Neural cell (in vitro differentiated cells): ENCODE measurements around the gene PNPLA5. TPM values are rescaled to one million over a fixed set of nuclear protein-coding genes. Genes with fewer than 3 reads are reported as not detected.

ENCODE experiments used
- H2AFZ ChIP-seq: fragments of 200-600, 300-800 bp; sonication (generic), shearing (Covaris generic); 2 replicates; pipeline ENCODE4 v1.6.0; 2014; ENCODE audit warnings: low read depth, mild to moderate bottlenecking, antibody characterized with exemption, low read length, moderate library complexity
- H3F3A ChIP-seq: fragments of 200-600 bp; shearing (Covaris generic); 2 replicates; pipeline ENCODE4 v1.6.1; 2016; ENCODE audit warnings: mild to moderate bottlenecking, moderate library complexity, mixed read lengths, antibody characterized with exemption, low read length; ENCODE audit not compliant: insufficient read depth, poor library complexity, severe bottlenecking
- H3K27ac ChIP-seq: fragments of 200-600, 300-800 bp; sonication (generic), shearing (Covaris generic); 2 replicates; pipeline ENCODE4 v1.5.1; 2014; ENCODE audit warnings: mild to moderate bottlenecking, low read length, moderate library complexity
- H3K27me3 ChIP-seq: fragments of 300-800, 200-600 bp; sonication (generic), shearing (Covaris generic); 2 replicates; pipeline ENCODE4 v1.6.0; 2014; ENCODE audit warnings: mild to moderate bottlenecking, low read depth, low read length, moderate library complexity; ENCODE audit not compliant: insufficient read depth
- H3K36me3 ChIP-seq: fragments of 300-800, 200-600 bp; sonication (generic), shearing (Covaris generic); 2 replicates; pipeline ENCODE4 v1.5.1; 2014; ENCODE audit warnings: mild to moderate bottlenecking, antibody characterized with exemption, low read length, moderate library complexity; ENCODE audit not compliant: insufficient read depth
- H3K4me2 ChIP-seq: fragments of 300-800, 200-600 bp; sonication (generic), shearing (Covaris generic); 2 replicates; pipeline ENCODE4 v1.6.0; 2014; ENCODE audit warnings: mild to moderate bottlenecking, low read length
- H3K4me3 ChIP-seq: fragments of 300-800, 200-600 bp; sonication (generic), shearing (Covaris generic); 2 replicates; pipeline ENCODE4 v1.5.1; 2014; ENCODE audit warnings: mild to moderate bottlenecking, low read length, moderate library complexity
- H3K79me2 ChIP-seq: fragments of 200-600 bp; shearing (Covaris generic); replicated peaks from 2 replicates; pipeline ENCODE4 v1.6.0; 2014; ENCODE audit warnings: mild to moderate bottlenecking, low read length, moderate library complexity; ENCODE audit not compliant: insufficient read depth
- H3K9ac ChIP-seq: fragments of 300-800, 200-600 bp; sonication (generic), shearing (Covaris generic); 2 replicates; pipeline ENCODE4 v1.6.1; 2016; ENCODE audit warnings: mild to moderate bottlenecking, low read length, mixed read lengths
- H3K9me2 ChIP-seq: fragments of 200-600 bp; shearing (Covaris generic); 2 replicates; pipeline ENCODE4 v1.6.1; 2016; ENCODE audit warnings: mild to moderate bottlenecking, low read length, mixed read lengths; ENCODE audit not compliant: insufficient read depth
- H3K9me3 ChIP-seq: fragments of 200-600, 300-800 bp; sonication (generic), shearing (Covaris generic); 2 replicates; pipeline ENCODE4 v1.6.1; 2016; ENCODE audit warnings: mild to moderate bottlenecking, mixed run types, low read length, moderate library complexity, mixed read lengths
- H4K20me1 ChIP-seq: fragments of 200-600 bp; shearing (Covaris generic); 2 replicates; pipeline ENCODE4 v1.6.1; 2016; ENCODE audit warnings: mild to moderate bottlenecking, mixed run types; ENCODE audit not compliant: insufficient read depth
- EP300 ChIP-seq: fragments of 450-650 bp; conservative IDR thresholded peaks from 2 replicates; pipeline ENCODE4 v1.6.1; 2014; ENCODE audit warnings: antibody characterized with exemption, mild to moderate bottlenecking, moderate library complexity; ENCODE audit not compliant: poor library complexity, severe bottlenecking
- EZH2 ChIP-seq: fragments of 200-600, 300-800 bp; shearing (Covaris generic), sonication (generic); IDR thresholded peaks from 2 replicates; pipeline ENCODE4 v1.6.1; 2014; ENCODE audit warnings: antibody characterized with exemption, low read length, borderline replicate concordance, mild to moderate bottlenecking; ENCODE audit not compliant: insufficient read depth, poor library complexity, severe bottlenecking
- MXI1 ChIP-seq: fragments of 450-650 bp; conservative IDR thresholded peaks from 2 replicates; pipeline ENCODE4 v1.6.1; 2014; ENCODE audit warnings: antibody characterized with exemption, mild to moderate bottlenecking; ENCODE audit not compliant: poor library complexity, severe bottlenecking
- POLR2AphosphoS5 ChIP-seq: IDR thresholded peaks from 2 replicates; pipeline ENCODE4 v1.6.1; 2012
- RAD21 ChIP-seq: fragments of 450-650 bp; conservative IDR thresholded peaks from 2 replicates; pipeline ENCODE4 v1.6.1; 2014; ENCODE audit warnings: antibody characterized with exemption, mild to moderate bottlenecking, moderate library complexity
- SMC3 ChIP-seq: fragments of 450-650 bp; conservative IDR thresholded peaks from 2 replicates; pipeline ENCODE4 v1.6.1; 2014; ENCODE audit warnings: antibody characterized with exemption, mild to moderate bottlenecking, moderate library complexity; ENCODE audit not compliant: poor library complexity
- TAF1 ChIP-seq: IDR thresholded peaks from 2 replicates; pipeline ENCODE4 v1.6.1; 2012; ENCODE audit warnings: low read depth
- polyA plus RNA-seq: library from polyadenylated mRNA; depleted of rRNA; stranded (reverse); fragments of >200 nt; gene quantifications from 2 replicates; pipeline ENCODE4 v1.2.3, GENCODE V29; 2014
- TF ChIP-seq, protein P1 (sequence below): fragments of 450-650 bp; IDR thresholded peaks from 2 replicates; pipeline ENCODE4 v1.5.1; 2014; ENCODE audit warnings: antibody characterized with exemption, mild to moderate bottlenecking, moderate library complexity; ENCODE audit not compliant: poor library complexity, severe bottlenecking
- TF ChIP-seq, protein P2 (sequence below): IDR thresholded peaks from 2 replicates; pipeline ENCODE4 v1.6.1; 2012; ENCODE audit warnings: borderline replicate concordance

Gene PNPLA5
- polyA plus RNA-seq, 1 donor from 2014 or later = not detected

DNA sequence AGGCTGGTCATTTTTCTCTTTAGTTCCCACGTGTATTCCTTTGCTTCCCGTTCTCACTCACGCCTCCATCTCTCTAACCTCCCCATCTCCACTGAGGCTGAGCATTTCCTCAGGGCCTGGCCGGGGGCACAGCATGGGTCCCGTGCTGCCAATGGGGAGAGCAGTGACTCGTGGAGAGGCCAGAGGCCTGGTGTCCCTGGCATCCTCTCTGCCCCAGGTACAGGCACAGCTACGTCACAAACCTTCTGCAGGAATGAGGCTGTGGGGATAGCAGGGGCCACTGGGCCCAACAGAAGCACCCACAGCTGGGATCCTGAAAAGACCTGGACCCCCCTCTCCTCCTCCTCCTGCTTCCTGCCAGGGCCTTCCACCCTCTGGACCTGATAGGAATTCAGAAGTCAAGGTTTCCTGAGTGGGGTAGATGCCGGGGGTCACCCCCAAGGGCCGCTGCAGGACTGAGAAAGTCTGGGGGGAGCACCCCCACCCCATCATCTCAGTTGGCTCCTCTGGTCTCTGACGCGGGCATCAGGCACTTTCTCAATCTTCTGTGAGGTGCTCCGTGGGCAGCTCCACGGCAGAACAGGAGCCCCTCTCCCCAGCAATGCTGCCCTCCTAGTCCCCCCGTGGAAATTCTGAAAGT is 11.8 kb downstream of the PNPLA5 start:
- H2AFZ ChIP-seq = no peak overlapping the region
- no peak for TF ChIP-seq SMC3
- TF ChIP-seq RAD21 = no peak
- TF ChIP-seq MXI1 = no peak
- TF ChIP-seq, protein P1, sequence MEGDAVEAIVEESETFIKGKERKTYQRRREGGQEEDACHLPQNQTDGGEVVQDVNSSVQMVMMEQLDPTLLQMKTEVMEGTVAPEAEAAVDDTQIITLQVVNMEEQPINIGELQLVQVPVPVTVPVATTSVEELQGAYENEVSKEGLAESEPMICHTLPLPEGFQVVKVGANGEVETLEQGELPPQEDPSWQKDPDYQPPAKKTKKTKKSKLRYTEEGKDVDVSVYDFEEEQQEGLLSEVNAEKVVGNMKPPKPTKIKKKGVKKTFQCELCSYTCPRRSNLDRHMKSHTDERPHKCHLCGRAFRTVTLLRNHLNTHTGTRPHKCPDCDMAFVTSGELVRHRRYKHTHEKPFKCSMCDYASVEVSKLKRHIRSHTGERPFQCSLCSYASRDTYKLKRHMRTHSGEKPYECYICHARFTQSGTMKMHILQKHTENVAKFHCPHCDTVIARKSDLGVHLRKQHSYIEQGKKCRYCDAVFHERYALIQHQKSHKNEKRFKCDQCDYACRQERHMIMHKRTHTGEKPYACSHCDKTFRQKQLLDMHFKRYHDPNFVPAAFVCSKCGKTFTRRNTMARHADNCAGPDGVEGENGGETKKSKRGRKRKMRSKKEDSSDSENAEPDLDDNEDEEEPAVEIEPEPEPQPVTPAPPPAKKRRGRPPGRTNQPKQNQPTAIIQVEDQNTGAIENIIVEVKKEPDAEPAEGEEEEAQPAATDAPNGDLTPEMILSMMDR = no peak
- TF ChIP-seq, protein P2, sequence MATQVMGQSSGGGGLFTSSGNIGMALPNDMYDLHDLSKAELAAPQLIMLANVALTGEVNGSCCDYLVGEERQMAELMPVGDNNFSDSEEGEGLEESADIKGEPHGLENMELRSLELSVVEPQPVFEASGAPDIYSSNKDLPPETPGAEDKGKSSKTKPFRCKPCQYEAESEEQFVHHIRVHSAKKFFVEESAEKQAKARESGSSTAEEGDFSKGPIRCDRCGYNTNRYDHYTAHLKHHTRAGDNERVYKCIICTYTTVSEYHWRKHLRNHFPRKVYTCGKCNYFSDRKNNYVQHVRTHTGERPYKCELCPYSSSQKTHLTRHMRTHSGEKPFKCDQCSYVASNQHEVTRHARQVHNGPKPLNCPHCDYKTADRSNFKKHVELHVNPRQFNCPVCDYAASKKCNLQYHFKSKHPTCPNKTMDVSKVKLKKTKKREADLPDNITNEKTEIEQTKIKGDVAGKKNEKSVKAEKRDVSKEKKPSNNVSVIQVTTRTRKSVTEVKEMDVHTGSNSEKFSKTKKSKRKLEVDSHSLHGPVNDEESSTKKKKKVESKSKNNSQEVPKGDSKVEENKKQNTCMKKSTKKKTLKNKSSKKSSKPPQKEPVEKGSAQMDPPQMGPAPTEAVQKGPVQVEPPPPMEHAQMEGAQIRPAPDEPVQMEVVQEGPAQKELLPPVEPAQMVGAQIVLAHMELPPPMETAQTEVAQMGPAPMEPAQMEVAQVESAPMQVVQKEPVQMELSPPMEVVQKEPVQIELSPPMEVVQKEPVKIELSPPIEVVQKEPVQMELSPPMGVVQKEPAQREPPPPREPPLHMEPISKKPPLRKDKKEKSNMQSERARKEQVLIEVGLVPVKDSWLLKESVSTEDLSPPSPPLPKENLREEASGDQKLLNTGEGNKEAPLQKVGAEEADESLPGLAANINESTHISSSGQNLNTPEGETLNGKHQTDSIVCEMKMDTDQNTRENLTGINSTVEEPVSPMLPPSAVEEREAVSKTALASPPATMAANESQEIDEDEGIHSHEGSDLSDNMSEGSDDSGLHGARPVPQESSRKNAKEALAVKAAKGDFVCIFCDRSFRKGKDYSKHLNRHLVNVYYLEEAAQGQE = no peak
- no peak for TF ChIP-seq POLR2AphosphoS5
- no peak for TF ChIP-seq EZH2
- TF ChIP-seq TAF1 = no peak
- TF ChIP-seq EP300 = no peak
- H3K4me3 ChIP-seq = no peak overlapping the region
- H3K9me2 ChIP-seq = no peaks in the 10 kb centered on the region
- H3K36me3 ChIP-seq = no peaks in the 10 kb centered on the region
- no peaks in the 10 kb centered on the region for H3F3A ChIP-seq
- no peak overlapping the region for H3K4me2 ChIP-seq
- H3K9me3 ChIP-seq = no peaks in the 10 kb centered on the region
- H3K27ac ChIP-seq = no peak overlapping the region
- H3K27me3 ChIP-seq = no peaks in the 10 kb centered on the region
- no peaks in the 10 kb centered on the region for H3K79me2 ChIP-seq
- H3K9ac ChIP-seq = no peak overlapping the region
- H4K20me1 ChIP-seq = no peaks in the 10 kb centered on the region

DNA sequence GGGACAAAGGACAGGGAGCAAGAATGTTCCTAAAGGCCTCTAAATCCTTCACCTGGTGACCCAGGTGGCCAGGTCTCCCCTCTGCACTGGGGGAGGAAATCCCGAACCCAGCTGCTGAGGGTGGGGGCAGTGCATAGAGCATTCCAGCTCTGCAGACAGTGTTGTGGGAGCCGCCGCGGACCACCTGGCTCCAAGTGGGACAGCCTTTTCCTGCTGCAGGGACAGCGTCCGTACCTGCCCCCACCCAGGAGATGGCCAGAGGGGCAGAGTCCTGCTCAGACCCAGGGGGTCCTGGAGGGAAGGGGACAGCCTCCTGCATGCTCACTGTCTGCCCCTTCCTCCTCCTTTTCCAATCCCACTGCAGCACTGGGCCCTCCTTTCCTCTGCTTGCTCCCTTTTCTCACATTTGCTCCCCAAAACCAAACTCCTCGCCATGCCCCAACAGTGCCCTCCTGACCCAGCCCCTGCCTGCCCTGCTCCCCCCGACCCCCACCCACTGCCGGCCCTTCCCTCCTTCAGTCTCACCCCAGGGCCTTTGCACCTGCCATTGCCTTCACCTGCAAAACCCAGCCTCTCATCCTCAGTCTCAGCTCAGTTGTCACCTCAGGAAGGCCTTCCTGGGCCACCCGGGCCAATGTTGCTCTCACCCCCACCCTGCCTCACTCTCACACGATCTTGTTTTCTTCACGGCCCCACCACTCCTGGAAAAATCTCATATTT is 12.8 kb downstream of the PNPLA5 start:
- H3K9ac ChIP-seq = no peak overlapping the region
- no peak overlapping the region for H3K4me3 ChIP-seq
- no peaks in the 10 kb centered on the region for H3F3A ChIP-seq
- H2AFZ ChIP-seq = no peak overlapping the region
- no peak overlapping the region for H3K4me2 ChIP-seq
- no peaks in the 10 kb centered on the region for H4K20me1 ChIP-seq
- no peaks in the 10 kb centered on the region for H3K9me2 ChIP-seq
- no peaks in the 10 kb centered on the region for H3K79me2 ChIP-seq
- H3K27me3 ChIP-seq = no peaks in the 10 kb centered on the region
- TF ChIP-seq TAF1 = no peak
- no peak for TF ChIP-seq RAD21
- no peak for TF ChIP-seq MXI1
- TF ChIP-seq EZH2 = no peak
- TF ChIP-seq, protein P2 = no peak
- TF ChIP-seq EP300 = no peak
- TF ChIP-seq, protein P1 = no peak
- no peak for TF ChIP-seq SMC3
- no peak for TF ChIP-seq POLR2AphosphoS5
- no peaks in the 10 kb centered on the region for H3K36me3 ChIP-seq
- H3K27ac ChIP-seq = no peak overlapping the region
- H3K9me3 ChIP-seq = no peaks in the 10 kb centered on the region
